ENCODE measurements around the gene TRIM39. TPM values are rescaled to one million over a fixed set of nuclear protein-coding genes. Genes with fewer than 3 reads are reported as not detected.

Gene TRIM39
- total RNA-seq, 2 donors from 2014 or later = 14.2 to 17.1 TPM

Other genes with a start within 250 kb of the TRIM39 start
- gene TRIM31, start 213.8 kb upstream of the TRIM39 start, total RNA-seq = not detected
- gene TRIM40, start 190.8 kb upstream of the TRIM39 start, total RNA-seq = under 1 TPM in 1 of 2 donors, not detected in 1; 0.12 TPM
- under 1 TPM in 1 of 2 donors, not detected in 1; 0.70 TPM for gene TRIM10, start 165.7 kb upstream of the TRIM39 start, total RNA-seq
- 1 to 10 TPM in 1 of 2 donors, not detected in 1; 1.6 TPM for gene TRIM15, start 163.4 kb upstream of the TRIM39 start, total RNA-seq
- gene TRIM26, start 113.5 kb upstream of the TRIM39 start, total RNA-seq = 10 to 100 TPM; 41.3 to 43.0 TPM
- 10 to 100 TPM; 20.8 to 49.9 TPM for gene RPP21, start 18.2 kb downstream of the TRIM39 start, total RNA-seq
- gene HLA-E, start 162.6 kb downstream of the TRIM39 start, total RNA-seq = 100 to 1,000 TPM; 493 to 574 TPM
- 100 to 1,000 TPM; 107 to 139 TPM for gene GNL1, start 229.6 kb downstream of the TRIM39 start, total RNA-seq
- gene PRR3, start 230.4 kb downstream of the TRIM39 start, total RNA-seq = 10 to 100 TPM; 19.8 to 27.4 TPM
- gene ABCF1, start 244.5 kb downstream of the TRIM39 start, total RNA-seq = 10 to 100 TPM; 84.7 to 91.3 TPM

Measured in activated naive CD4-positive, alpha-beta T cell treated with anti-CD3 and anti-CD28 coated beads, Interleukin-2, amount 50 U/mL, for 72 hours (primary cell).